IMR-90 (cell line): ENCODE data around the gene NDFIP2. TPM values are rescaled to one million over a fixed set of nuclear protein-coding genes. Genes with fewer than 3 reads are reported as not detected.

Experiments
- ATAC-seq: fragments of 200-7000 bp; cut with Tn5 transposase; 2 replicates; pipeline ENCODE4 v1.9.1; 2020; ENCODE audit warnings: low read depth, mild to moderate bottlenecking, moderate library complexity
- BruUV-seq: library from RNA; stranded (reverse); fragments of 400-500 nt; replicated peaks from 2 replicates; lab custom pipeline; 2021; lab: Mats Ljungman, UMichigan
- CTCF ChIA-PET: fragments of 300-600 bp; formaldehyde crosslinking; extraction: SDS; loops from one replicate; lab custom pipeline; 2021; ENCODE audit warnings: antibody characterized with exemption; lab: Yijun Ruan, JAX
- POLR2A ChIA-PET: fragments of 300-600 bp; sonication (Branson Sonifier 250); formaldehyde crosslinking; loops from one replicate; lab custom pipeline; 2022; ENCODE audit warnings: antibody characterized with exemption; ENCODE audit not compliant: unreplicated experiment; lab: Charles Lee
- DNase-seq: peaks from one replicate; pipeline ENCODE4 v3.0.0; 2013
- H2AFZ ChIP-seq: replicated peaks from 2 replicates; pipeline ENCODE3; 2013; ENCODE audit warnings: low read length, mild to moderate bottlenecking; ENCODE audit not compliant: poor library complexity
- H2AK5ac ChIP-seq: 2 replicates; pipeline ENCODE4 v1.6.1; 2013; ENCODE audit warnings: low read depth, low read length, inconsistent platforms
- H2AK9ac ChIP-seq: replicated peaks from 2 replicates; pipeline ENCODE3; 2013; ENCODE audit warnings: mild to moderate bottlenecking, low read depth, low read length, moderate library complexity; ENCODE audit not compliant: poor library complexity
- H2BK120ac ChIP-seq: 2 replicates; pipeline ENCODE4 v1.6.1; 2013; ENCODE audit warnings: low read depth, low read length, inconsistent platforms
- H2BK15ac ChIP-seq: 3 replicates; pipeline ENCODE4 v1.6.1; 2013; ENCODE audit warnings: low read depth, low read length, inconsistent platforms
- H2BK20ac ChIP-seq: 2 replicates; pipeline ENCODE4 v1.6.1; 2013; ENCODE audit warnings: low read depth, mild to moderate bottlenecking, inconsistent platforms, low read length, moderate library complexity
- H2BK5ac ChIP-seq: 2 replicates; pipeline ENCODE4 v1.6.1; 2013; ENCODE audit warnings: mild to moderate bottlenecking, low read depth, low read length, inconsistent platforms; ENCODE audit not compliant: poor library complexity, severe bottlenecking
- H3K14ac ChIP-seq: replicated peaks from 2 replicates; pipeline ENCODE4 v1.6.1; 2013; ENCODE audit warnings: low read depth, low read length, inconsistent platforms
- H3K18ac ChIP-seq: 2 replicates; pipeline ENCODE4 v1.6.1; 2013; ENCODE audit warnings: low read depth, low read length, control low read depth
- H3K23ac ChIP-seq: 2 replicates; pipeline ENCODE4 v1.6.1; 2013; ENCODE audit warnings: low read depth, low read length, inconsistent platforms
- H3K27ac ChIP-seq: 2 replicates; pipeline ENCODE4 v1.5.1; 2013; ENCODE audit warnings: mild to moderate bottlenecking, control low read depth, low read length; ENCODE audit not compliant: insufficient read depth
- H3K27me3 ChIP-seq: 2 replicates; pipeline ENCODE4 v1.6.1; 2013; ENCODE audit warnings: low read length; ENCODE audit not compliant: control insufficient read depth, insufficient read depth
- H3K36me3 ChIP-seq: 2 replicates; pipeline ENCODE4 v1.6.1; 2013; ENCODE audit warnings: low read length, mixed read lengths; ENCODE audit not compliant: control insufficient read depth, insufficient read depth
- H3K4ac ChIP-seq: 2 replicates; pipeline ENCODE4 v1.6.1; 2013; ENCODE audit warnings: low read depth, low read length, inconsistent platforms
- H3K4me1 ChIP-seq: 2 replicates; pipeline ENCODE4 v1.6.1; 2013; ENCODE audit warnings: low read length, mixed read lengths; ENCODE audit not compliant: control insufficient read depth, insufficient read depth
- H3K4me2 ChIP-seq: 2 replicates; pipeline ENCODE4 v1.6.1; 2013; ENCODE audit warnings: low read depth, mild to moderate bottlenecking, control low read depth, low read length, moderate library complexity
- H3K4me3 ChIP-seq: 2 replicates; pipeline ENCODE4 v1.5.1; 2013; ENCODE audit warnings: low read depth, mild to moderate bottlenecking, control low read depth, low read length, moderate library complexity; ENCODE audit not compliant: insufficient read depth
- H3K56ac ChIP-seq: 2 replicates; pipeline ENCODE4 v1.6.1; 2013; ENCODE audit warnings: low read length, inconsistent platforms; ENCODE audit not compliant: insufficient read depth; ENCODE audit errors: extremely low read depth
- H3K79me1 ChIP-seq, 2 experiments: 2 replicates each; pipeline ENCODE4 v1.6.1; 2013; ENCODE audit warnings: low read length in 2 of 2, inconsistent platforms in 1 of 2, low read depth in 1 of 2
- H3K9ac ChIP-seq: 2 replicates; pipeline ENCODE4 v1.6.1; 2013; ENCODE audit warnings: low read depth, low read length, control low read depth
- H3K9me1 ChIP-seq: 2 replicates; pipeline ENCODE4 v1.6.1; 2013; ENCODE audit warnings: low read length, inconsistent platforms; ENCODE audit not compliant: insufficient read depth
- H3K9me3 ChIP-seq: 2 replicates; pipeline ENCODE4 v1.6.1; 2013; ENCODE audit warnings: low read length; ENCODE audit not compliant: control insufficient read depth, insufficient read depth
- H4K20me1 ChIP-seq: 2 replicates; pipeline ENCODE4 v1.6.1; 2013; ENCODE audit warnings: low read length, inconsistent platforms; ENCODE audit not compliant: insufficient read depth
- H4K5ac ChIP-seq: 2 replicates; pipeline ENCODE4 v1.6.1; 2013; ENCODE audit warnings: mild to moderate bottlenecking, low read depth, low read length, control low read depth
- H4K8ac ChIP-seq, 2 experiments: 2 replicates each; pipeline ENCODE4 v1.6.1; 2013; ENCODE audit warnings: low read depth in 2 of 2, low read length in 2 of 2, control low read depth in 1 of 2, inconsistent platforms in 1 of 2
- H4K91ac ChIP-seq: 2 replicates; pipeline ENCODE4 v1.6.1; 2013; ENCODE audit warnings: low read depth, low read length, inconsistent platforms; ENCODE audit not compliant: insufficient read depth
- BHLHE40 ChIP-seq: fragments of 150-350 bp; IDR thresholded peaks from 2 replicates; pipeline ENCODE4 v1.6.1; 2016; ENCODE audit warnings: mild to moderate bottlenecking, low read depth, low read length
- RAD21 ChIP-seq: IDR thresholded peaks from 2 replicates; pipeline ENCODE4 v1.6.1; 2012; ENCODE audit warnings: low read length, improper control_type of control experiment
- RCOR1 ChIP-seq: IDR thresholded peaks from 2 replicates; pipeline ENCODE4 v1.6.1; 2012; ENCODE audit warnings: mild to moderate bottlenecking, low read length, improper control_type of control experiment; ENCODE audit not compliant: insufficient replicate concordance
- RFX5 ChIP-seq: IDR thresholded peaks from 2 replicates; pipeline ENCODE4 v1.8.0; 2012; ENCODE audit warnings: low read depth, mild to moderate bottlenecking, low read length, moderate library complexity
- SMC3 ChIP-seq: fragments of 150-350 bp; IDR thresholded peaks from 2 replicates; pipeline ENCODE4 v1.6.1; 2016; ENCODE audit warnings: low read depth, mild to moderate bottlenecking, antibody characterized with exemption, low read length, moderate library complexity
- WGBS, 2 experiments: methylation state at CpG; one replicate each; pipeline versions ENCODE4 v1.1.5 to v1.1.7; 2013; ENCODE audit warnings: missing lambda C conversion rate in 2 of 2; ENCODE audit not compliant: insufficient read length in 1 of 2; ENCODE audit errors: extremely low coverage in 2 of 2; 5-methylcytosine and 5-hydroxymethylcytosine counted together
- dilution Hi-C: fragments of 300-500 bp; cut with HindIII; formaldehyde crosslinking; loops from one replicate; pipeline ENCODE4 v1.14.3; 2018; ENCODE audit warnings: low sequenced_read_pairs; ENCODE audit not compliant: unreplicated experiment
- in situ Hi-C: fragments of 300-500 bp; cut with MboI; formaldehyde crosslinking; loops from 3 replicates; pipeline ENCODE4 v1.14.3; 2019; ENCODE audit warnings: low sequenced_read_pairs, inconsistent platforms, mixed read lengths
- intact Hi-C: fragments of 100-400 bp; cut with micrococcal nuclease; formaldehyde crosslinking; loops from 2 replicates; pipeline ENCODE4 v1.10.0; 2022
- polyA plus RNA-seq, 3 experiments: library from polyadenylated mRNA; depleted of rRNA; stranded (reverse); fragments of >200 nt; gene quantifications; 2 replicates each; pipeline ENCODE4 v1.2.3, GENCODE V29; 2012; ENCODE audit warnings: low replicate concordance in 1 of 3
- total RNA-seq: library from RNA; depleted of rRNA; stranded (reverse); fragments of >200 nt; gene quantifications from 2 replicates; pipeline ENCODE4 v1.2.3, GENCODE V29; 2012
- TF ChIP-seq, protein P1 (sequence below): conservative IDR thresholded peaks from 2 replicates; pipeline ENCODE4 v1.5.1; 2012; ENCODE audit warnings: mild to moderate bottlenecking, low read depth, low read length, improper control_type of control experiment

Gene NDFIP2
- total and polyA plus RNA-seq, 2 of the 4 experiments (the other 2 are of a cell fraction), result 23.8 to 25.8 TPM

GRCh38 chr13:79432992-79433391 is 48.0 kb upstream of the NDFIP2 start:
- Histone ChIP-seq H3K4ac (no peak overlapping the region), H3K18ac (no peak overlapping the region), H3K27me3 (no peaks in the 10 kb centered on the region), H3K4me2 (no peak overlapping the region), H4K8ac (no peak overlapping the region), H3K23ac (no peak overlapping the region), H4K91ac (no peak overlapping the region), H2AK9ac (peak overlapping the region; percentile 48), H2BK120ac (no peak overlapping the region), H3K56ac (no peak overlapping the region), H4K5ac (no peak overlapping the region), H4K20me1 (no peaks in the 10 kb centered on the region), H2AFZ (no peak overlapping the region), H3K79me1 (no peaks in the 10 kb centered on the region), H3K9me3 (no peaks in the 10 kb centered on the region), H2AK5ac (no peak overlapping the region), H2BK20ac (no peak overlapping the region), H2BK15ac (no peak overlapping the region), H3K14ac (no peak overlapping the region), H3K9me1 (no peaks in the 10 kb centered on the region), H3K36me3 (no peaks in the 10 kb centered on the region), H3K4me1 (peaks cover 2% of the 10 kb centered on the region; the same call in 1 of the 2 replicates), H3K9ac (no peak overlapping the region), H3K4me3 (no peak overlapping the region), H3K27ac (no peak overlapping the region), H2BK5ac (no peak overlapping the region)
- intact Hi-C loops (no loop called here), in situ Hi-C loops (no loop called here), dilution Hi-C loops (loop anchor here (25.0 kb wide), 1 partner anchor 104 kb away; no protein-coding TSS in a partner anchor)
- DNase-seq (no peak), ATAC-seq (no peak)
- 98% methylated on average over 11 of the region's 11 CpGs; no CpG with 5 or more reads in 1 of the 2 experiments for WGBS, 2 experiments
- ChIA-PET POLR2A (interaction anchor here (0.6 kb wide), 1 partner anchor 25 kb away, joined by 3 read pairs; no protein-coding TSS in a partner anchor), CTCF (no interaction called here)
- BruUV-seq, result no TSS peak
- TF ChIP-seq RAD21 (no peak), SMC3 (no peak), BHLHE40 (no peak), RCOR1 (no peak), RFX5 (no peak)
- TF ChIP-seq, protein P1, sequence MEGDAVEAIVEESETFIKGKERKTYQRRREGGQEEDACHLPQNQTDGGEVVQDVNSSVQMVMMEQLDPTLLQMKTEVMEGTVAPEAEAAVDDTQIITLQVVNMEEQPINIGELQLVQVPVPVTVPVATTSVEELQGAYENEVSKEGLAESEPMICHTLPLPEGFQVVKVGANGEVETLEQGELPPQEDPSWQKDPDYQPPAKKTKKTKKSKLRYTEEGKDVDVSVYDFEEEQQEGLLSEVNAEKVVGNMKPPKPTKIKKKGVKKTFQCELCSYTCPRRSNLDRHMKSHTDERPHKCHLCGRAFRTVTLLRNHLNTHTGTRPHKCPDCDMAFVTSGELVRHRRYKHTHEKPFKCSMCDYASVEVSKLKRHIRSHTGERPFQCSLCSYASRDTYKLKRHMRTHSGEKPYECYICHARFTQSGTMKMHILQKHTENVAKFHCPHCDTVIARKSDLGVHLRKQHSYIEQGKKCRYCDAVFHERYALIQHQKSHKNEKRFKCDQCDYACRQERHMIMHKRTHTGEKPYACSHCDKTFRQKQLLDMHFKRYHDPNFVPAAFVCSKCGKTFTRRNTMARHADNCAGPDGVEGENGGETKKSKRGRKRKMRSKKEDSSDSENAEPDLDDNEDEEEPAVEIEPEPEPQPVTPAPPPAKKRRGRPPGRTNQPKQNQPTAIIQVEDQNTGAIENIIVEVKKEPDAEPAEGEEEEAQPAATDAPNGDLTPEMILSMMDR, result no peak
